Measurements from ENCODE around the gene DIAPH2.

DNA sequence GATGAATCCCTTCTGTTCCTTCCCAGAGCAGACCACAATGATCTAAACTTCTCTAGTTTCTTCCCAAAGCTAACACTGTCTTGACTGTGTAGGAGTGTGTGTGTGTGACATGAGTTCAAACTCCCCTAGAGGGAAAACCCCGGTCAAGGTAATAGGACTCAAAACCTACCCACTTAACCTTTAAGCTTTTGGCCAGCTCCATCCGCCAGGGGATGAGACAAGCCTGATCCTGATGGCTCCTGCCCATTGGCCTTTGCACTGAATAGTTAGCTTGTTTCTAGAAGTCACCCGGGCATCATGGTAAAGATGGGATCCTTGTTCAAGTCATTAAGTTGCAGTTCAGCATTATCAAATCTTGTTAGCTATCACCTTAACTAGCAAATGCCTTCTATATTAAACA lies 937.5 kb downstream of the DIAPH2 start:
- TF ChIP-seq POLR2A (IDR thresholded peaks at IDR 0.05; ENCODE audit: low read depth, low read length) (no peak), POLR2AphosphoS5 (IDR thresholded peaks at IDR 0.05; ENCODE audit: low read depth, low read length) (no peak), PAX5 (IDR thresholded peaks at IDR 0.05; ENCODE audit: insufficient read depth, low read length, severe bottlenecking) (no peak), TAF1 (IDR thresholded peaks at IDR 0.05; ENCODE audit: low read depth, low read length) (no peak)

Data from GM12891 (cell line).